Ovary (tissue), 3 donors: ENCODE data around the gene FOXN4.

Experiments used
- CTCF ChIP-seq, 3 donors: fragments of 450-650 bp in 2 of 3; fragments of 200-600 bp in 1 of 3; IDR thresholded peaks; one replicate each; pipeline versions ENCODE4 v1.5.1 to v1.8.0; 2016 to 2022; ENCODE audit warnings: antibody characterized with exemption in 3 of 3, mild to moderate bottlenecking in 1 of 3
- EP300 ChIP-seq: sonication (generic); formaldehyde crosslinking; IDR thresholded peaks from one replicate; pipeline ENCODE4 v1.6.1; 2017; ENCODE audit warnings: antibody characterized with exemption
- POLR2A ChIP-seq: fragments of 450-650 bp; IDR thresholded peaks from one replicate; pipeline ENCODE4 v1.6.1; 2017; ENCODE audit warnings: antibody characterized with exemption, mild to moderate bottlenecking, moderate library complexity
- donor health status: DM: no; HTN: no; CAD: no.

- TF ChIP-seq CTCF (IDR thresholded peaks at IDR 0.05) (no peak), POLR2A (no peak), EP300 (no peak)
Observed at GRCh38 chr12:109286652-109287051, 22.4 kb downstream of the FOXN4 start.
